ENCODE data around the gene RARA.

DNA sequence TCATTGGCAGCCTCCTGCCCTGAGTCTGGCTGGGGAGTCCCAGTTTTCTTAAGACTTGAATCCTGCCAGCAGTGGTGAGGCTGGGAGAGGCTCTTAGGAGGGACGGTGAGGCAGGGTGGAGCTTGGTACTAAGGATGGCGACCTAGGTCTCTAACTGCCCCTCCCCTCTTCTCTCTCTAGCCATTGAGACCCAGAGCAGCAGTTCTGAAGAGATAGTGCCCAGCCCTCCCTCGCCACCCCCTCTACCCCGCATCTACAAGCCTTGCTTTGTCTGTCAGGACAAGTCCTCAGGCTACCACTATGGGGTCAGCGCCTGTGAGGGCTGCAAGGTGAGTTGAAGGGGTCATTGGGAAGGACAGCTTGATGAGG is 39.1 kb downstream of the RARA start:
- TF ChIP-seq, protein P1, sequence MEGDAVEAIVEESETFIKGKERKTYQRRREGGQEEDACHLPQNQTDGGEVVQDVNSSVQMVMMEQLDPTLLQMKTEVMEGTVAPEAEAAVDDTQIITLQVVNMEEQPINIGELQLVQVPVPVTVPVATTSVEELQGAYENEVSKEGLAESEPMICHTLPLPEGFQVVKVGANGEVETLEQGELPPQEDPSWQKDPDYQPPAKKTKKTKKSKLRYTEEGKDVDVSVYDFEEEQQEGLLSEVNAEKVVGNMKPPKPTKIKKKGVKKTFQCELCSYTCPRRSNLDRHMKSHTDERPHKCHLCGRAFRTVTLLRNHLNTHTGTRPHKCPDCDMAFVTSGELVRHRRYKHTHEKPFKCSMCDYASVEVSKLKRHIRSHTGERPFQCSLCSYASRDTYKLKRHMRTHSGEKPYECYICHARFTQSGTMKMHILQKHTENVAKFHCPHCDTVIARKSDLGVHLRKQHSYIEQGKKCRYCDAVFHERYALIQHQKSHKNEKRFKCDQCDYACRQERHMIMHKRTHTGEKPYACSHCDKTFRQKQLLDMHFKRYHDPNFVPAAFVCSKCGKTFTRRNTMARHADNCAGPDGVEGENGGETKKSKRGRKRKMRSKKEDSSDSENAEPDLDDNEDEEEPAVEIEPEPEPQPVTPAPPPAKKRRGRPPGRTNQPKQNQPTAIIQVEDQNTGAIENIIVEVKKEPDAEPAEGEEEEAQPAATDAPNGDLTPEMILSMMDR (conservative IDR thresholded peaks at IDR 0.05; ENCODE audit: low read depth in 2 of 2), result no peak
- TF ChIP-seq EZH2 (IDR thresholded peaks at IDR 0.05; ENCODE audit: low read depth, unreplicated experiment) (no peak), JUNB (IDR thresholded peaks at IDR 0.05; ENCODE audit: unreplicated experiment) (no peak), EZH2phosphoT487 (IDR thresholded peaks at IDR 0.05; ENCODE audit: unreplicated experiment) (no peak)
- TF ChIP-seq, protein P2, sequence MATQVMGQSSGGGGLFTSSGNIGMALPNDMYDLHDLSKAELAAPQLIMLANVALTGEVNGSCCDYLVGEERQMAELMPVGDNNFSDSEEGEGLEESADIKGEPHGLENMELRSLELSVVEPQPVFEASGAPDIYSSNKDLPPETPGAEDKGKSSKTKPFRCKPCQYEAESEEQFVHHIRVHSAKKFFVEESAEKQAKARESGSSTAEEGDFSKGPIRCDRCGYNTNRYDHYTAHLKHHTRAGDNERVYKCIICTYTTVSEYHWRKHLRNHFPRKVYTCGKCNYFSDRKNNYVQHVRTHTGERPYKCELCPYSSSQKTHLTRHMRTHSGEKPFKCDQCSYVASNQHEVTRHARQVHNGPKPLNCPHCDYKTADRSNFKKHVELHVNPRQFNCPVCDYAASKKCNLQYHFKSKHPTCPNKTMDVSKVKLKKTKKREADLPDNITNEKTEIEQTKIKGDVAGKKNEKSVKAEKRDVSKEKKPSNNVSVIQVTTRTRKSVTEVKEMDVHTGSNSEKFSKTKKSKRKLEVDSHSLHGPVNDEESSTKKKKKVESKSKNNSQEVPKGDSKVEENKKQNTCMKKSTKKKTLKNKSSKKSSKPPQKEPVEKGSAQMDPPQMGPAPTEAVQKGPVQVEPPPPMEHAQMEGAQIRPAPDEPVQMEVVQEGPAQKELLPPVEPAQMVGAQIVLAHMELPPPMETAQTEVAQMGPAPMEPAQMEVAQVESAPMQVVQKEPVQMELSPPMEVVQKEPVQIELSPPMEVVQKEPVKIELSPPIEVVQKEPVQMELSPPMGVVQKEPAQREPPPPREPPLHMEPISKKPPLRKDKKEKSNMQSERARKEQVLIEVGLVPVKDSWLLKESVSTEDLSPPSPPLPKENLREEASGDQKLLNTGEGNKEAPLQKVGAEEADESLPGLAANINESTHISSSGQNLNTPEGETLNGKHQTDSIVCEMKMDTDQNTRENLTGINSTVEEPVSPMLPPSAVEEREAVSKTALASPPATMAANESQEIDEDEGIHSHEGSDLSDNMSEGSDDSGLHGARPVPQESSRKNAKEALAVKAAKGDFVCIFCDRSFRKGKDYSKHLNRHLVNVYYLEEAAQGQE (IDR thresholded peaks at IDR 0.05; ENCODE audit: unreplicated experiment), result no peak
